Endothelial cell of umbilical vein (primary cell): ENCODE measurements around the gene UVSSA. TPM values are rescaled to one million over a fixed set of nuclear protein-coding genes. Genes with fewer than 3 reads are reported as not detected.

Experiments
- BruUV-seq: library from RNA; stranded (reverse); fragments of 400-500 nt; replicated peaks from 2 replicates; lab custom pipeline; 2021; lab: Mats Ljungman, UMichigan
- CTCF ChIA-PET: fragments of 300-600, 350-600 bp; sonication (Branson Sonifier 250); formaldehyde crosslinking; loops from one replicate; lab custom pipeline; 2021; ENCODE audit warnings: antibody characterized with exemption, inconsistent platforms; lab: Charles Lee
- POLR2A ChIA-PET: fragments of 300-600, 350-600 bp; sonication (Branson Sonifier 250); formaldehyde crosslinking; loops from one replicate; lab custom pipeline; 2021; ENCODE audit warnings: antibody characterized with exemption, inconsistent platforms; lab: Charles Lee
- DNase-seq: peaks from one replicate; pipeline ENCODE4 v3.0.0-alpha.2; 2011; ENCODE audit warnings: low read depth, low spot score
- FAIRE-seq: peaks from 2 replicates; lab custom pipeline; 2011; peaks lifted over from hg19 to GRCh38; lab: Jason Lieb, UNC
- H2AFZ ChIP-seq: 2 replicates; pipeline ENCODE4 v1.6.0; 2012; ENCODE audit warnings: low read depth, low read length, control low read depth, inconsistent platforms
- H3K27ac ChIP-seq: 2 replicates; pipeline ENCODE4 v1.5.1; 2011; ENCODE audit warnings: low read depth, mild to moderate bottlenecking, control low read depth, low read length, moderate library complexity; ENCODE audit not compliant: insufficient read depth
- H3K27me3 ChIP-seq, 2 experiments: 2 replicates each; pipeline versions ENCODE4 v1.6.0 to v1.6.1; 2011; ENCODE audit warnings: low read length in 2 of 2, mixed read lengths in 1 of 2; ENCODE audit not compliant: control insufficient read depth in 2 of 2, insufficient read depth in 2 of 2
- H3K36me3 ChIP-seq, 2 experiments: 2 replicates in 1 of 2; 3 replicates in 1 of 2; pipeline ENCODE4 v1.5.1; 2011; ENCODE audit warnings: low read length in 2 of 2, mild to moderate bottlenecking in 1 of 2, moderate library complexity in 1 of 2; ENCODE audit not compliant: control insufficient read depth in 2 of 2, insufficient read depth in 2 of 2; ENCODE audit errors: extremely low read depth in 1 of 2
- H3K4me1 ChIP-seq: 3 replicates; pipeline ENCODE4 v1.5.1; 2011; ENCODE audit warnings: mild to moderate bottlenecking, low read length; ENCODE audit not compliant: control insufficient read depth, insufficient read depth; ENCODE audit errors: extremely low read depth
- H3K4me2 ChIP-seq: 2 replicates; pipeline ENCODE4 v1.6.1; 2011; ENCODE audit warnings: low read length, control low read depth, mixed read lengths; ENCODE audit not compliant: insufficient read depth
- H3K4me3 ChIP-seq, 3 experiments: fragments of 200-600 bp in 1 of 3; sonication (generic), shearing (Covaris generic) in 1 of 3; replicated peaks in 1 of 3; 2 replicates each; pipeline ENCODE4 v1.5.1; 2011 to 2016; ENCODE audit warnings: control low read depth in 3 of 3, low read length in 3 of 3, mild to moderate bottlenecking in 2 of 3, inconsistent platforms in 1 of 3, low read depth in 1 of 3, moderate library complexity in 1 of 3; ENCODE audit not compliant: insufficient read depth in 1 of 3
- H3K79me2 ChIP-seq: 2 replicates; pipeline ENCODE4 v1.6.0; 2012; ENCODE audit warnings: low read length, inconsistent platforms; ENCODE audit not compliant: control insufficient read depth, insufficient read depth
- H3K9ac ChIP-seq: replicated peaks from 2 replicates; pipeline ENCODE3; 2011; ENCODE audit warnings: low read length, control low read depth; ENCODE audit not compliant: insufficient read depth; ENCODE audit errors: extremely low read depth
- H3K9me1 ChIP-seq: replicated peaks from 3 replicates; pipeline ENCODE4 v1.6.0; 2011; ENCODE audit warnings: mild to moderate bottlenecking, low read length; ENCODE audit not compliant: control insufficient read depth, insufficient read depth; ENCODE audit errors: extremely low read depth
- H3K9me3 ChIP-seq: replicated peaks from 2 replicates; pipeline ENCODE4 v1.5.1; 2012; ENCODE audit warnings: low read length, inconsistent platforms; ENCODE audit not compliant: control insufficient read depth, insufficient read depth
- H4K20me1 ChIP-seq: replicated peaks from 2 replicates; pipeline ENCODE3; 2011; ENCODE audit warnings: mild to moderate bottlenecking, low read length; ENCODE audit not compliant: control insufficient read depth, insufficient read depth; ENCODE audit errors: extremely low read depth
- CTCF ChIP-seq, 2 donors: IDR thresholded peaks; 1 replicate in 1 of 2; 2 replicates in 1 of 2; pipeline ENCODE4 v1.5.1; 2011; ENCODE audit warnings: low read length in 2 of 2, mild to moderate bottlenecking in 2 of 2, moderate library complexity in 2 of 2, control low read depth in 1 of 2, inconsistent platforms in 1 of 2, low read depth in 1 of 2; ENCODE audit not compliant: insufficient read depth in 1 of 2; ENCODE audit errors: extremely low read depth in 1 of 2
- EZH2 ChIP-seq: IDR thresholded peaks from 2 replicates; pipeline ENCODE4 v1.6.1; 2012; ENCODE audit warnings: borderline replicate concordance, low read depth, mild to moderate bottlenecking, moderate library complexity, low read length, inconsistent platforms; ENCODE audit not compliant: severe bottlenecking
- FOS ChIP-seq: IDR thresholded peaks from 2 replicates; pipeline ENCODE4 v1.6.1; 2011; ENCODE audit warnings: mild to moderate bottlenecking, low read length, moderate library complexity, borderline replicate concordance; ENCODE audit not compliant: insufficient read depth
- GATA2 ChIP-seq: IDR thresholded peaks from 2 replicates; pipeline ENCODE4 v1.7.0; 2011; ENCODE audit warnings: low read depth, mild to moderate bottlenecking, moderate library complexity, mixed read lengths, low read length; ENCODE audit not compliant: insufficient read length, insufficient read depth
- JUN ChIP-seq: IDR thresholded peaks from 2 replicates; pipeline ENCODE4 v1.6.1; 2011; ENCODE audit warnings: borderline replicate concordance, low read depth; ENCODE audit not compliant: insufficient read length, insufficient read depth
- MAX ChIP-seq: IDR thresholded peaks from 2 replicates; pipeline ENCODE4 v1.6.1; 2011; ENCODE audit not compliant: insufficient read depth, insufficient read length
- MYC ChIP-seq: IDR thresholded peaks from one replicate; pipeline ENCODE4 v1.6.1; 2011; ENCODE audit warnings: mild to moderate bottlenecking, low read depth, low read length
- POLR2A ChIP-seq: IDR thresholded peaks from 2 replicates; pipeline ENCODE4 v1.6.1; 2012; ENCODE audit warnings: low read depth, mild to moderate bottlenecking, control low read depth, low read length
- POLR2AphosphoS5 ChIP-seq: IDR thresholded peaks from 2 replicates; pipeline ENCODE4 v1.6.1; 2012; ENCODE audit warnings: low read depth, mild to moderate bottlenecking, control low read depth, low read length, moderate library complexity; ENCODE audit not compliant: insufficient read depth
- dilution Hi-C: fragments of 300-500 bp; cut with MboI; formaldehyde crosslinking; loops from one replicate; pipeline ENCODE4 v1.15.0; 2019; ENCODE audit warnings: low sequenced_read_pairs; ENCODE audit not compliant: extremely low pct_ligation_motif_present
- intact Hi-C: fragments of 100-400 bp; cut with micrococcal nuclease; formaldehyde crosslinking; loops from one replicate; pipeline ENCODE4 v1.10.0; 2022
- polyA plus RNA-seq, 4 experiments: library from polyadenylated mRNA; depleted of rRNA in 3 of 4; stranded (reverse) in 3 of 4; unstranded in 1 of 4; fragments of >200 nt; gene quantifications; 2 replicates each; pipeline versions ENCODE4 v1.2.1 to v1.2.3, GENCODE V29; 2011 to 2012; ENCODE audit warnings: missing spikeins in 1 of 4
- total RNA-seq: library from RNA; stranded (reverse); gene quantifications from 2 replicates; pipeline ENCODE4 v1.2.3, GENCODE V29; 2021

UVSSA gene
- total and polyA plus RNA-seq, 2 donors (not counting 3 experiments of a cell fraction or from before 2014, with no cell fraction given) = 7.1 to 14.9 TPM

- Histone ChIP-seq H3K27me3 (no peaks in the 10 kb centered on the region), H3K4me2 (no peak overlapping the region), H3K4me3 (no peak overlapping the region), H3K9me3 (no peaks in the 10 kb centered on the region), H3K36me3 (no peaks in the 10 kb centered on the region), H3K4me1 (no peaks in the 10 kb centered on the region), H3K27ac (no peak overlapping the region), H3K9ac (no peak overlapping the region), H3K9me1 (no peaks in the 10 kb centered on the region), H2AFZ (no peak overlapping the region), H4K20me1 (no peaks in the 10 kb centered on the region), H3K79me2 (no peaks in the 10 kb centered on the region)
- DNase-seq (no peak), FAIRE-seq (no peak)
- dilution Hi-C loops = no loop called here
- TF ChIP-seq JUN = no peak
- no peak for TF ChIP-seq POLR2A
- TF ChIP-seq GATA2 = no peak
- no peak for TF ChIP-seq MYC
- no peak for TF ChIP-seq EZH2
- TF ChIP-seq POLR2AphosphoS5 = no peak
- no peak for TF ChIP-seq MAX
- TF ChIP-seq FOS = no peak
- no peak for TF ChIP-seq CTCF (IDR thresholded peaks at IDR 0.05; ENCODE audit: extremely low read depth in 1 of 2, insufficient read depth in 1 of 2, low read depth in 1 of 2, low read length in 2 of 2)
- BruUV-seq = no TSS peak
- intact Hi-C loops = loop anchor here (2.0 kb wide), 1 partner anchor 191 kb away; no protein-coding TSS in a partner anchor
- POLR2A ChIA-PET = no interaction called here
- CTCF ChIA-PET = interaction anchor here (1.7 to 3.9 kb wide), 4 partner anchors 11 to 272 kb away, joined by 7 to 30 read pairs (median 14); partner anchors contain the start of gene UVSSA
Observed at GRCh38 chr4:1357356-1358248, 10.6 kb downstream of the UVSSA start.
